HG03565 (cell line): ENCODE data around the gene SULT2A1.
"Not testable (repeated sequence)": the region's sequence is repeated elsewhere in the genome, so short reads cannot be mapped to it uniquely, and the experiment has no call there.

Experiments
- ATAC-seq: cut with Tn5 transposase; IDR thresholded peaks from one replicate; pipeline ENCODE4 v1.9.1; 2021; ENCODE audit warnings: mild to moderate bottlenecking, moderate library complexity; ENCODE audit not compliant: unreplicated experiment

The SULT2A1 gene

GRCh38 chr19:47860602-47861297 lies 25.4 kb downstream of the SULT2A1 start:
- ATAC-seq = no peak

DNA sequence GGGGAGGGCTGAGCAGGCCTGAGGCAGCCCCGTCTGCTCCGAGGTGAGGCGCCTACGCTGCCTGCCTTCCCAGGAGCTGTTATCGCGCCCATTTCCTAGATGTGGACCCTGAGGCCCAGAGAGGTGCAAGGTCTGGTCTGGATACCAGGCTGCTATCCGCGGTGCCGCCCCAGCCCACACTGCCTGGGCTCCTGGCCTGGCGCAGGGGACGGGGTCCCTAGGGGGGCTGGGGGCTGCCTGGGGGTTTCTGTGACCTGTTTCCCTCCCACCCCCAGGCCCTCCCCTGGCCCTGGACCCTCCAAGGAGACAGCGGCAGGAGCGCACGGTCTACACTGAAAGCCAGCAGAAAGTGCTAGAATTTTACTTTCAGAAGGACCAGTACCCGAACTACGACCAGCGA lies 26.3 kb downstream of the SULT2A1 start:
- ATAC-seq = not testable (repeated sequence)

GRCh38 chr19:47858646-47859285 lies 27.3 kb downstream of the SULT2A1 start, which contains the start of gene TPRX2:
TSS of gene TPRX2 (plus strand) at chr19:47859235. CDS start at chr19:47859247, 12 bp downstream.
- not testable (repeated sequence) for ATAC-seq

DNA sequence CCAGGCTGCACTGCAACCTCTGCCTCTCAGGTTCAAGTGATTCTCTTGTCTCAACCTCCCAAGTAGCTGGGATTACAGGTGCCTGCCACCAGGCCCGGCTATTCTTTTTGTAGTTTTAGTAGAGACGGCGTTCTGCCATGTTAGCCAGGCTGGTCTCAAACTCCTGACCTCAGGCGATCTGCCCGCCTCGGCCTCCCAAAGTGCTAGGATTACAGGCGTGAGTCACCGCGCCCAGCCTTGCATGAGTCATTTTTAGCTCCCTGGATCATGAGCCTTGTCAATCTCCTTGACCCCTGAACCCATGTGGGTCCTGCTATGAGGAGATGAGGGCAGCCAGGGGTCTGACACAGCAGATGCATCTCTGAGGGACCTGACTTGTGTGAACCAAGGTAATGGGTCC lies 27.9 kb downstream of the SULT2A1 start:
- ATAC-seq = not testable (repeated sequence)

DNA sequence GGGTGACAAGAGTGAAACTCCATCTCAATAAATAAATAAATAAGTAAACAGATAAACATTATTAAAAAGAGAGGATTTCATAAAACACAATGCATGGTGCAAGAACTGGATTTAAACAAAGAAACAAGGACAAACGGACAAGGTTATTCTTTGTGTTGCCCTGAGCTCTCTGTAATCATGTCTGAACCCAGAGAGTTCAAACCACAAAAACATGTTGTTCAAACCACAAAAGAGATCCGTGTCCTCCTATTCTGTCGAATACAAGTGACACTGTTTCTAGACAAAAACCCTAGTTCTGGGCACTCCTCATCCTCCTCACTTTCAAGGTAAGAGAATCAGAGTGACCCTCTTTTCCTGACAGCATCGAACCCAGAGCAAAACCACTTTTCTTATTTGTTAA lies 31.7 kb downstream of the SULT2A1 start:
- ATAC-seq = no peak

- ATAC-seq = no peak
Measured at GRCh38 chr19:47853003-47853402, 33.1 kb downstream of the SULT2A1 start.

DNA sequence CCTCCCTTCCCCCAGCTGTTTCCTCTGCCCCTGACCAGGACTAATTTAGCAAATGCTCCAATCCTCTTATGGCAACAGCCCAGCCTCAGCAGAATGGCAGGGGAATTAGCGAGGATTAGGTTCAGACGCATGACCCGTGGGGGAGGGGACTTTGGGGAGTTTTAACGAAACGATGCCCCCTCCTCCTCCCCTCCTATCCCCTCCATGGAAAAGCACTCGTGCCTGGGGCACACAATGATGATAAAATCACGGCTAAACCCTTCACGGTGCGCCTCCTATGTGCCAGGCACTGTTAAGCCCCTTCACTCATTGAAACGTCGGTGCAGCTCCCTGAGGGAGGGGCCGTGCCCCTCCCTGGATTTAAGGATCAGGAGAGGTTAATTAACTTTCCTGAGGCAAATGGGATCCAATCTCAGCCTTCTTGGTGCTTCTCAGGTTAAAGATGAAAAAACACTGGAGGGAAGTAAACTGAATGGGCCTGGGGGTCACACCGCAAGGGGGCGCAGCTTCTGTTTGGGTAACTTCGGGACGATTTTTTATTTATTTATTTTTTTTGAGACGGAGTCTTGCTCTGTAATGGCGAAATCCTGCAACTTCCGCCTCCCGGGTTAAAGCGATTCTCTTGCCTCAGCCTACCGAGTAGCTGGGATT lies 37.2 kb downstream of the SULT2A1 start:
- no peak for ATAC-seq

DNA sequence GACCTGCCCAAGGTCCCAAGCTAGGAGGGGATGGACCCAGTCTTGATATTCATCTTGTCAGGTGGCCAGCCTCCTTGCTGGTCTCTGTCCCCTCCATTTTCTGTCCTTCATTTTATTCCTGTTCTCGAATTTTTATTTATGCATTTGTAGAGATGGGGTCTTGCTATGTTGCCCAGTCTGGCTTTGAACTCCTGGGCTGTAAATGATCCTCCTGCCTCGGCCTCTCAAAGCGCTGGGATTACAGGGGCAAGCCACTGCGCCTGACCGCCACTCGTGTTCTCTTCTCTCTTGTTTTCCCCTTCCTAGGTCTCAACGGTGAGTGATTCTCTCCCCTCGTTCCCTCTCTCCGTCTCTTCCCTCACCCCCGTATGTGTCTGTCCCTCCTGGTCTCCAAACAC lies 37.7 kb downstream of the SULT2A1 start:
- ATAC-seq = no peak

- no peak for ATAC-seq
Measured at GRCh38 chr19:47842941-47843340, 43.2 kb downstream of the SULT2A1 start.

DNA sequence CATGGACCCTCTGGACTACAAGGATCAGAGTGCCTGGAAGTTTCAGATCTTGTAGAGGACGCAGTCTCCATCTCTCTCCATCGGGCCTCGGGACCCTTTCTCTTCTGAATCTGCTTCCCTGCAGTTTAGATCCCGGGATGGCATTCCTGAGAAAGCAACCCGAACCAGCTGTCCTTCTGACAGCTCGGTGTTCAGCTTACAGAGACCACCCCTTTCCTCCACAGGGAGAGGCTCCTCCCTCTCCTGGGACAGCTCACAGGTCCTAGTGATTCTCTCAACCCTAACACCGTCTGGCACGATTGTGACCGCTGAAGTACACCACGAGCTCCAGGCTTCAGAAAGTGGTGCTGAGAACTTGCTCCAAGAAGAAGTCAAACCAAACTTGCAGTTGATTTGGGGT lies 46.2 kb downstream of the SULT2A1 start:
- no peak for ATAC-seq

- ATAC-seq = no peak
Measured at GRCh38 chr19:47839411-47839810, 46.7 kb downstream of the SULT2A1 start.

GRCh38 chr19:47836038-47836437 lies 50.1 kb downstream of the SULT2A1 start:
- ATAC-seq = no peak

- no peak for ATAC-seq
Measured at GRCh38 chr19:47832723-47833122, 53.4 kb downstream of the SULT2A1 start.

- no peak for ATAC-seq
Measured at GRCh38 chr19:47826800-47827199, 59.3 kb downstream of the SULT2A1 start.

- ATAC-seq = no peak
Measured at GRCh38 chr19:47824396-47824795, 61.7 kb downstream of the SULT2A1 start.

DNA sequence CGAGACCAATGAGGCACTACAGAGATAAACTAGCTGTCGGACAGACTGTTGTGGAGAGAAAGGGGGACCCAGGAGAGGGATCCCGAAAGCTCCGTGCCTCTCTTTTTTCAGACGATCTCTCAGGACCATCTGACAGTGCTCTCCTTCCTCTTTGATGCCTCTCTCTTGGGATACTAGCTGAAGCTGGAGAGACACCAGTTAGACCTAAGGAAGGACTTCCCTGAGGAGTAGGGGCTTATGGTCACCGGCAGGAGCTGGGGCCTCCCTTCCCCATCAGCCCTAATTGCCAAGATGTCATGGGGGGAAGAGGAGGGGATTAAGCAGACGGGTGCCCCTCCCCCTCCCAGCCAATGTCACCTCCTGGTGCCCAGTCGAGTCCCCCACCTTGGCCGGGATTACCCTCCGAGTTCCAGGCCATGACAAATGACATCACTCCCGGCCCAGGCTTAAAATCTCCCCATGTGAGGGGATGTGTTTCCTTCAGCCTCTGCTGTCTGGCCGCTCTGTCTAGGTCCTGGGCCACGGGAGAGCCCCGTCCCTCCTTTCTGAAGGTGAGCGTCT lies 64.6 kb downstream of the SULT2A1 start, which contains the start of gene CRX:
Gene CRX, plus strand, starts transcription at position 478 of the 561 bp plus-strand sequence. CDS start 12,507 bp downstream, outside the sequence.
- ATAC-seq = no peak
